Measurements from ENCODE around the gene ARHGAP24.

GRCh38 chr4:85430697-85431096 lies 44.3 kb upstream of the ARHGAP24 start:
- TF ChIP-seq CTCF (IDR thresholded peaks at IDR 0.05), result no peak
- TF ChIP-seq POLR2A (IDR thresholded peaks at IDR 0.05), result no peak
- TF ChIP-seq EP300 (IDR thresholded peaks at IDR 0.05), result no peak

Measured in ovary (tissue), 3 donors.